Activated CD8-positive, alpha-beta memory T cell treated with anti-CD3 and anti-CD28 coated beads for 4 hours (primary cell): ENCODE measurements around the gene UQCC5.

Source experiments
- DNase-seq, 2 donors: peaks; one replicate each; pipeline ENCODE4 v3.0.0-alpha.2; 2020; ENCODE audit warnings: low read depth in 2 of 2

The UQCC5 gene

GRCh38 chr3:52534281-52535183, 1.9 kb upstream of the UQCC5 start:
- DNase-seq: no peak

GRCh38 chr3:52535411-52536111, 844 bp upstream of the UQCC5 start:
- no peak for DNase-seq

DNA sequence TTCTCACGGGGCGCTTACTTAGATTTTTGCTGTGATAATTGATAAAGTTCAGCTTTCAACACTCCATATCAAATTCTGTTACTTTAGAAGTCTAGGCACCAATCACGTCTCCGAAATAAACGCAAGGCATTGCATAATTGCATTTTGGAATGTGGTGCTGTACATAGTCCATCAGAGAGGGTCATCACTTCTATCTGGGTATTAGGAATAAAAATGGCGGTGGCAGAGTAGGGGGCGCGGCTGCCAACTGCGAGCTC, 365 bp upstream of the UQCC5 start:
- no peak for DNase-seq

DNA sequence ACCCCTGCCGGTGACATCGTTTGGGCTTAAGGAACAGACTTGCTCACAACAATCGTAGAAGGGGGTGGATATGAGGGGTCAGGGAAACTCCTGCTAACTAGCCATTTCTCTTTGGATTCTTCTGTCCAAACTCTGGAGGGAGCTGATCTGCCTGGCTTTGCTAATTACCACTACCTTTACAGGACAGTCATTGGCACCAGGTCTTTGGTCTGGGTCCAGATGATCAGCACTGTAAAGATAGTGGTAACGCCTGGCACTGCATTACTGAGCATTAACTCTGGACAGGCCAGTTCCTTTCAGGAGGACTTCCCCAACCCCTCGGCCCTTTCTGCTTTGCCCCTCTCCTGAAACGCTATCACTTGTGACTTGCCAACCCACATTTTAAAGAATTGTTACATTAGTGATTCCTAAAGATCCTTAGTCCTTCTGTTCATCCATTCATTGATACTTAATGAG, 788 bp downstream of the UQCC5 start:
- no peak for DNase-seq

DNA sequence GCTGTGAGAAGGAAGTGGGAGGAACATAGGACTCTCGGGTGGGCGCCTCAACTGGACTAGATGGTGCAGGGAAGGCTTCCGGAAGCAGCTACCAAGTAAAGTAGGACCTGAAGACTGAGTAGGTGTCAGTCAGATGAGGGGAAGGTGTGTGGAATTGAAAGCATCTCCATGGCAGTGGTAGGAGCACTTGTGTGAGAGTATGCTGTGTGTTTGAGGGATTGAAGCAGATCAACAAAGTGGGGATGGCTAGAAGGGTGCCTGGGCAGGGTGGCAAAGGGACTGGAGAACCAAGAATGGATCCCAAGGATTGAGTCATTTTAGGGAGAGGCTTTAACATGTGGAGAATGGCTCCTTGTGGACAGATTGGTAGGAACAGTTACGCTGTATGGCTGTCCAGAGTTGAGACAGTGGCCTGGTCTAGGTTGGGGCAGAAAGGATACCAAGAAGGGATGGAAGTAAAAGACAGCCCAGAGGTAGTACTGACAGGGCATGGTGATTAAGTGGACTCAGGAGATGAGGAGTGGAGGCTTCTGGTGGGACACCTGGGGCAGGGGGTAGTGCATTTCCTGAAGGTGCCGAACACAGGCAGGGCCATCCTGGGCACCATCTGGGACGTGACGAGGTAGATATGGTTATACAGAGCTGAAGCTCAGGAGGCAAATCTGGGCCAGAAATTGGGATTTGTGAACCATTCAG, 1.5 kb downstream of the UQCC5 start:
- no peak for DNase-seq

GRCh38 chr3:52539010-52539653, 2.7 kb downstream of the UQCC5 start:
- no peak for DNase-seq

GRCh38 chr3:52541050-52541449, 4.6 kb downstream of the UQCC5 start:
- DNase-seq: no peak

DNA sequence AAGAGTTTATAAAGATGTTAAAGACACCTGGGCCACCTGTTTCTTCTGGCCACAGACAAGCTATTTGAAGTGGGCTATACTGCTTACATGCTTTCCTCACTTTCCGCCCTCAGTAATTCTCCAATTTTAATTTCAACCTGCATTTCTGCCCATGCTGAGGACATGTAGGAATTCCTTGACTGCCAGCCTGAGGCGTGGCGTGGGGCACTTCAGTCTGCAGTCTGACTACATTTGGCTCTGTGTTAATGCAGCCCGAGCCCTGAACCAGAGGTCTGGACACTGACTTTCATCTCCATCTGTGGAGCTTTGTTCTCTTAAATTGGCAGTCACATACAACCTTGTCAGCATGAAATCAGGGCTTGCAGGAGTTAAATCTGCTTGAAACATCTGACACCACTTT, 8.5 kb downstream of the UQCC5 start:
- DNase-seq: no peak

DNA sequence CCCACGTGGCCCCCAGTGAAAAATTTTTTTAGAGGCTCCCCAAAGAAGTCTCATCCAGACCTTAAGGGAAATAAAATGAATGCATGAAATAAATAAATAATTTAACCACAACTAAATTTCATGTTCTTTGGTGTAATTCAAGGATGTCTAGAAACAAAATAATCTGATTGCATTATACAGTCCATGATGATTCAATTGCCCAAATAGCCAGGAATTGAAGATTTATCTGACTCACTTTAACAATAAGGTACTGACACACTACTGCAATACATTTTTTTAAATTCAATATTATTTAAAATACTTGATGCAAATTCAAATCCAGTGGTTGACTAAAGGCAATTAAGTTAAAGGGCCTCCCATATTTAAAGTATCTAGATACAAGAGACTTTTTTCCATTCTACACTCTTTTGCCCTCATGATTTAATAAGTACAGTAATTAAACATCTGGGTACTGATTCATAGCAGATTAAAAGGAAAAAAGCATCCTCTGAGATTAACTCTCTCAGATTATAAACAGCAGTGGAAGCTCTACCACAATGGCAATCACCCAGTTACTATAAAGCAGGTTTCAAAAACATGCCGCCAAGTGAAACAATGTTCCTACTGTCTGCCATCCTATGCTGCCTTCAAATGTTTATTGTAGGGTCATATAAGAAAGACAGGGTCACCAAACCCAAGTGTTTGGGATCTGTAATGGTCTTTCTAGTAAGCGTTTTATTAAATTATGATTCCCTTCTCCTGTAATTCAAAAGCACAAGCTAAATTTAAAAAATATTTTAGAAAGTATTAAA, 9.9 kb downstream of the UQCC5 start:
- no peak for DNase-seq

DNA sequence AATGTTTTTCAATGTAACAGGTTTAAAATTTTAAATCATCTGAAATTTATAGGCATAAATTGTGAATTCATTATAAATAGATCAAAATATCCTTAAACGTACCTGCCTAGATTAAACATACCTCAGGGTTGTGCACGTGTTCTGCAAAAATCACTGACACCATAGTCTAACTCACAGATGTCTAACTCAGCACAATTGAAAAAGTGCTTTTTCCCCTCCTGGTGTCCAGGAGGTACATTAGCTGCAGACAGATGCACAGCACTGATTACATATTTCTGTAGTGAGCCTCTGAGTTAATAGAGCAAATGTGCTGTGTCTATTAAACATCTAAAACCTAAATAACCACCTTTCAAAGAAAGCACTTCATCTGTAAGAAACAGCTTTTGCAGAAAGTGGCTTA, 10.7 kb downstream of the UQCC5 start:
- no peak for DNase-seq

DNA sequence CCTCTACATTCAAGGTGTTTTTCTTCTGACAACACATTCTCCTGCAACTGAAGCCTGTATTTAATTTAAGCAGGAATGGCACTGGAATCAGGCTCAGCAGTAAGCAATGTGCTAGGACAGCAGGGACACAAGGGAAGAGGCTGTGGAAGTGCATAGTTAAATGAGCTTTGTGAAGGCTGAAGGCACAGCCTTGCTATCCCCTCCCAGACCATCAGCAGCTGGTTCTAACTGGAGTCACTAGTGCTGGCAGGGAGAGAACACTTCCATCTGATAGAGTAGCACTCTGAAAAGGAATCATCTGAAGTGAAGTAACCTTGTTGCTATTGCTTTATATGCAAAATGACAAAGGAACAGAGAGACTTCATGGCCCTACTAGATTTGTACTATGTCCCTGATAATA, 14.7 kb downstream of the UQCC5 start:
- no peak for DNase-seq

DNA sequence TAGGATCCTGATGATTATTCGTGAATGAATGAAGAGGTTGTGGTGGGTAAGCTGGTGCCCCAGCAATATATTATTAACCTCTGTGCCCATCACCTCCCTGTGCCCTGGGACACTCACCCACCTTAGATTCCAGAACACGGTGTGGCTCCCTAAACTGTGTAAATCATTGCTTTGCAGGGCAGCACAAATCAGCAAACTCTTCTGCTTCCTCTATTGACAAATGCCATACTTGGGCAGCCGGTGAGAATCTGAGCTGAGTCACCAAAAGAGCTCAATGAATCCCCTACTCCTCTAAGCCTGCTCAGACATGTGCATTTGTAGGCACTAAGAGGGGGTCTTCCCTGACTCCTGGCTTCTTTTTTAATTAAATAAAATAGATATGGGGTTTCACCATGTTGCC, 15.7 kb downstream of the UQCC5 start:
- no peak for DNase-seq

DNA sequence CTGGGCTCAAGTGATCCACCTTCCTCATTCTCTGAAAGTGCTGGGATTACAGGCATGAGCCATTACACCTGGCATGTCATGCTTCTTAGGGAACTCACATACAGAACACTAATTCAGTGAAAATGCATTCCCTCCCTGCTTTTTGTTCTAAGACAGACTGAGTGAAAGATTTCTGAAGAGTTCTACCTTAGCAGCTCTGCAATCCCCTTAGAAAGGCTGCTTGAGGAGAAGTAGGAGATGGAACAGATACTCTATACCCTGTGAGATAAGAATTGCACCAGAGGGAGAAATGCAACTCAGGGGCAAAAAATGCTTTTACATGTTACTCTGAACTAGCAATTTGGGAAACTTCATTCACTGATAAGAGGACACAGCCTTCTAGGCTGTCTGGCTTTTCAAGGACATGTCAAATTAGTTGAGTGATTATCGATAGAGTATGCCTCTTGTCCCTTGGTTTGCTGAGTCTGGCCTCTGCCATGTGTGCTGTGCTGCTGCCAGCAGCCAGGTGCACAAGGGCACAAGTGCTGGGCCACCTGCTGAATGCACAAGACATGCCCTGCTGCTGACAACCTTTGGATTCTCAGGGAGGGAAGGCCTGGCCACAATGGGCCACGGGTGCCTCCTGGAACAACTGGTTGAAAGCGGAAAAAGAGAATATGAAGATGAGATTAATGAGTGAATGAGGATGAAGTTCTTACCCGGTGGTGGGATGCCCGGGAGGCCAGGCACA, 17.8 kb downstream of the UQCC5 start:
- DNase-seq: no peak

GRCh38 chr3:52555056-52555455, 18.7 kb downstream of the UQCC5 start:
- no peak for DNase-seq

DNA sequence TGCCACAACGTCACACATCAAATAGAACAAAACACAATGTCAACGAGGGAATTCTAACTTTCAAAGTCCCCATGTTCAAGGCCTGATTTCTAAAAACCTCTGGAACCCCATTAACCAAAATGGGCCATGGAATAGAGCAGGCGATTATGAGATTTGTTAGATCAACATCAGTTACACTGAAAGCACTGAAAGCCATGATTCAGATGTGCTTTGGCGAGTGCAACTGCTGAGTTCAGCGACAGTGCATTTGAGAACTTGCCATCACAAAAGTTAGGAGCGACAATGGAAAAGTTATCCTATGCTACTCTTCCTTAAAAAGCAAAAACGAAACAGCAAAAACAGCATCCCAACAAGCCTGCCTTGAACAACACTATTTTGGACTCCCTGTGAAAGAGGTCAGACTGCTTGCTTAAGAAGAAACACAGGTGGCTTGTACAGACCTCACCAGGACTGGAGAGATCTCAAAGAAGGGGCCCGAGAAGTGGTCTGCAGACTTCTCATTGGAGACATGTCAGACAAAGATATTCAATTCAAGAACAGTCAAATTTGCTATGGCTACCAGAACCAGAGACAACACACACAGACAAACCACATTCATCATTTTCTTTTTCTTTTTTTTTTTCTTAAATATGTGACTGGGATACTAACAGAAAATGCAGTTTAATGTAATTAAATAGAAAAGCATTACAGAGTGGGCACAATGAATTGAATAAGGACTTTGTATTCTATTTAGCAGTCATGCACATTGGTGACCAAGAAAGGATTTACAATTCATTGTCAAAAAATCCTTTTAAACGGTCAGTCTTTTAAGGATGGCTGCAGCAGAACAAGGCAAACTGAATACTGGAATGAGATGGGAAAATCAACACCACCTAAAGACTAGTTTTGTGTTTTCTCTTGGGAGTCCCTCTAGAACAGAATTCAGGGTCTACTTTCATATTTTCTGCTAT, 20.9 kb downstream of the UQCC5 start:
- no peak for DNase-seq

DNA sequence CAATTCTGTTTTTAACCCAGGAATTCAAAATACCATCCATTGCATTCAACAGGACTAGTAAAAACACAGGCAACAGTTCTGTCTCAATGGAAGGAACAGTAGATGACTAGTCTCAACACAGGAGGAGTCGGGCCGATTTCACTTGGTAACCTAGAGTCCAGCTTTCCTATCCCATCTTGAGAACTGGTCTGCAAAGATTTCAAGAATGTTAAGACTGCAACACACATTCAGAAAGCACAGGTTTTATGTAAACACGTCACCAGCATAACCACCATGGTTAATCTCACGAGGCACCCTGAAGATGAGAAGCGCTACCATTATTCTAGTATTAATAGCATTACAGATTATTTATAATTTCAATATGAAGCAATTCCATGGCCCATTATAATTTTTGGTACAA, 22.0 kb downstream of the UQCC5 start:
- DNase-seq: no peak

GRCh38 chr3:52561028-52561747, 24.8 kb downstream of the UQCC5 start:
- no peak for DNase-seq

DNA sequence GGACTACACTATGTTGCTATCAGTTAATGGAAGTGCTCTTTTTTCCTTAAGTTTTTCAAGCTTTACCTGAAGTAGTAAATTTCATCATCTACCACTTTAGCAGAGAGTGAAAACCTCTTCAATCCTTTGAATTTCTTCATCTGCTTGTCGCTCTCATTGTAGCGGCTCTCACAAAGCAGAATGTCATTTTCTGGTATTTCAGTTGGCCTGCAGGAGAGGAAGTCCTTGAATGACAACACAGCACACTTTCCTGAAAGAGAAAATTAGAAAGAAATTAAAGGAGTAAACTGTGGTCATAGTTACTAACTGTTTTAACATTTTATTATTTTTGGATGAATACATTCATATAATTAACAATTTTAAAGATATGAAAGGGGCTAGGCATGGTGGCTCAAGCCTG, 27.6 kb downstream of the UQCC5 start:
- no peak for DNase-seq

DNA sequence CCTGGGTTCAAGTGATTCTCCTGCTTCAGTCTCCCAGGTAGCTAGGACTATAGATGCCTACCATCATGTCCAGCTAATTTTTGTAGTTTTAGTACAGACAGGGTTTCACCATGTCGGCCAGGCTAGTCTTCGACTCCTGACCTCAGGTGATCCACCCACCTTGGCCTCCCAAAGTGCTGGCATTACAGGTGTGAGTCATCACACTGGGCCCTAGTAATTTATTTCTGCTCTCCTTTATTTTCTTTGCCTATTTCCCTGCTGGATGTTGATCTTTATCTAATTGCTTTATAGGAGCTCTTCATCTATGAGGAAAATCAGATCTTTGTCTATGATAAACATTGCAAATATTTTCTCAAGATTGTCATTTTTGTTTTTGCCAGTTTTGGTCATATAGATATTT, 31.7 kb downstream of the UQCC5 start:
- DNase-seq: no peak
